Esophagus muscularis mucosa (tissue), 3 donors: Measurements from ENCODE around the gene GPC5.
"Not testable (repeated sequence)": the region's sequence is repeated elsewhere in the genome, so short reads cannot be mapped to it uniquely, and the experiment has no call there.

ENCODE experiments used
- CTCF ChIP-seq, 3 experiments: fragments of 200-600 bp in 2 of 3; fragments of 450-650 bp in 1 of 3; sonication (generic) in 2 of 3; IDR thresholded peaks; one replicate each; pipeline ENCODE4 v1.5.1; 2017 to 2019; ENCODE audit warnings: antibody characterized with exemption in 3 of 3, mild to moderate bottlenecking in 2 of 3, moderate library complexity in 1 of 3
- POLR2AphosphoS5 ChIP-seq, 2 donors: sonication (generic); formaldehyde crosslinking; IDR thresholded peaks; one replicate each; pipeline ENCODE4 v1.6.1; 2017; ENCODE audit warnings: antibody characterized with exemption in 2 of 2

GRCh38 chr13:92294533-92294932 is 896.1 kb downstream of the GPC5 start:
- not testable (repeated sequence) for TF ChIP-seq CTCF, POLR2AphosphoS5 (IDR thresholded peaks at IDR 0.05)
